Fibroblast of peridontal ligament (primary cell): ENCODE measurements around the gene SORBS1.
A peak's percentile ranks its signal among the peaks of the same experiment; 100 is the strongest.

Experiments used
- DNase-seq: peaks from one replicate; pipeline ENCODE4 v3.0.0-alpha.2; 2010; ENCODE audit errors: extremely low read depth

The SORBS1 gene

GRCh38 chr10:95561177-95561863 is at the start of gene SORBS1:
TSS of gene SORBS1 (minus strand) at chr10:95561371. CDS start at chr10:95441135, 120,236 bp downstream.
- DNase-seq, result peak; percentile 83

GRCh38 chr10:95610727-95611126 is 49.6 kb upstream of the SORBS1 start:
- DNase-seq, result no peak

- DNase-seq, result peak; percentile 32
Measured at GRCh38 chr10:95606922-95607321, 45.8 kb upstream of the SORBS1 start.

- no peak for DNase-seq
Measured at GRCh38 chr10:95605163-95605562, 44.0 kb upstream of the SORBS1 start.

GRCh38 chr10:95604630-95605029 is 43.5 kb upstream of the SORBS1 start:
- DNase-seq, result no peak

- DNase-seq, result no peak
Measured at GRCh38 chr10:95602382-95602781, 41.2 kb upstream of the SORBS1 start.

- peak; percentile 89 for DNase-seq
Measured at GRCh38 chr10:95601116-95601719, 40.0 kb upstream of the SORBS1 start.

- no peak for DNase-seq
Measured at GRCh38 chr10:95600158-95600557, 39.0 kb upstream of the SORBS1 start.

GRCh38 chr10:95597788-95598187 is 36.6 kb upstream of the SORBS1 start:
- DNase-seq, result no peak

GRCh38 chr10:95588025-95588424 is 26.9 kb upstream of the SORBS1 start:
- no peak for DNase-seq

GRCh38 chr10:95579835-95580535 is 18.8 kb upstream of the SORBS1 start:
- DNase-seq, result no peak

- no peak for DNase-seq
Measured at GRCh38 chr10:95579292-95579691, 18.1 kb upstream of the SORBS1 start.

GRCh38 chr10:95578619-95579018 is 17.4 kb upstream of the SORBS1 start:
- DNase-seq, result no peak

- DNase-seq, result no peak
Measured at GRCh38 chr10:95574649-95575365, 13.6 kb upstream of the SORBS1 start.

GRCh38 chr10:95573964-95574604 is 12.9 kb upstream of the SORBS1 start:
- DNase-seq, result no peak

GRCh38 chr10:95573527-95573926 is 12.4 kb upstream of the SORBS1 start:
- no peak for DNase-seq

GRCh38 chr10:95572131-95572820 is 11.1 kb upstream of the SORBS1 start:
- no peak for DNase-seq

- no peak for DNase-seq
Measured at GRCh38 chr10:95571390-95571789, 10.2 kb upstream of the SORBS1 start.

- peak; percentile 4 for DNase-seq
Measured at GRCh38 chr10:95569368-95569767, 8.2 kb upstream of the SORBS1 start.

- no peak for DNase-seq
Measured at GRCh38 chr10:95567903-95568630, 6.9 kb upstream of the SORBS1 start.

GRCh38 chr10:95566136-95566535 is 5.0 kb upstream of the SORBS1 start:
- no peak for DNase-seq
